Activated T-helper 1 cell treated with anti-CD3 and anti-CD28 coated beads, Interleukin-12 subunit alpha, Interleukin-12 subunit beta, Interleukin-2, Interleukin-4 antibody, amounts not matched to agents 30 ng/mL and 10 ng/mL and 1 ng/mL, durations not matched to agents 14 hours and 24 hours and 36 hours (primary cell): Measurements from ENCODE around the gene CIBAR2. TPM values are rescaled to one million over a fixed set of nuclear protein-coding genes. Genes with fewer than 3 reads are reported as not detected.

Experiments used
- DNase-seq: peaks from one replicate; pipeline ENCODE4 v3.0.0; 2021; ENCODE audit warnings: low spot score
- H3K27ac Mint-ChIP-seq: one replicate; pipeline ENCODE4 v1.8.0; 2021; ENCODE audit warnings: mild to moderate bottlenecking, mixed read lengths
- H3K27me3 Mint-ChIP-seq: one replicate; pipeline ENCODE4 v1.8.0; 2022; ENCODE audit warnings: mild to moderate bottlenecking, moderate library complexity, mixed read lengths; ENCODE audit not compliant: insufficient read depth
- H3K36me3 Mint-ChIP-seq: one replicate; pipeline ENCODE4 v1.8.0; 2021; ENCODE audit warnings: low read depth, mixed read lengths
- H3K4me1 Mint-ChIP-seq: one replicate; pipeline ENCODE4 v1.8.0; 2021; ENCODE audit warnings: low read depth, mixed read lengths
- H3K4me3 Mint-ChIP-seq: one replicate; pipeline ENCODE4 v1.8.0; 2021; ENCODE audit warnings: mild to moderate bottlenecking, moderate library complexity, mixed read lengths
- H3K9me3 Mint-ChIP-seq: one replicate; pipeline ENCODE4 v1.8.0; 2021; ENCODE audit warnings: mixed read lengths
- intact Hi-C: fragments of 100-400 bp; cut with micrococcal nuclease; formaldehyde crosslinking; loops from one replicate; pipeline ENCODE4 v1.15.1; 2024
- total RNA-seq: library from RNA; stranded (reverse); gene quantifications from 2 replicates; pipeline ENCODE4 v1.2.3, GENCODE V29; 2022

The CIBAR2 gene
- total RNA-seq, 1 donor from 2014 or later: not detected

DNA sequence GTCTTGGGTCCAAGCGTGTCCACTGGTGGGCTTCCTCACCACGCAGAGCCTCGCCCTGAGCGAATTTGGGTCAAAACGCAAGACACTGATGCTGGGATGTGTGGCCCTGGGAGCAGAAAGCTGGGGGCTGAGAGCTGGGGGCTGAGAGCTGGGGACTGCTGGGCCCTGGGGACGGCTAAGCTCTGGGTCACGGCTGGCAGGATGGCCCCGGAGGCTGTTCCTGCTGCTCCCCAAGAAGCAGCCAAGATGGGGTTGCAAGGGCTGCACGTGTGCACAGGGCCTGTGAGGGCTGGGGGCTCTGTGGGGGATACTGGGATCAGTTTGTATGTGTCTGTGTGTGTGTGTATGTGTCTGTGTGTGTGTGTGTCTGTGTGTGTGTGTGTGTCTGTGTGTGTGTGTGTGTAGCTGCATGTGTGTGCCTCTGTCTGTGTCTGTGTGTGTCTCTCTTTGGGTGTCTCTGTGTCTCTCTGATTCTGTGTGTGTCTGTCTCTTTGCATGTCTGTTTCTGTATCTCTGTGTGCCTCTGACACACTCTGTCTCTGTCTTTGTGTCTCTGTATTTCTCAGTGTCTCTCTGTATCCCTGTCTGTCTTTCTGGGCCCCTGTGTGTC is 38.2 kb upstream of the CIBAR2 start:
- no peak for DNase-seq
- intact Hi-C loops: no loop called here
- no peaks in the 10 kb centered on the region for H3K4me1 Mint-ChIP-seq
- no peak overlapping the region for H3K27ac Mint-ChIP-seq
- no peak overlapping the region for H3K4me3 Mint-ChIP-seq
- no peaks in the 10 kb centered on the region for H3K9me3 Mint-ChIP-seq
- no peaks in the 10 kb centered on the region for H3K36me3 Mint-ChIP-seq
- H3K27me3 Mint-ChIP-seq: peaks cover 2% of the 10 kb centered on the region

- Mint-ChIP-seq H3K27me3 (no peaks in the 10 kb centered on the region), H3K36me3 (no peaks in the 10 kb centered on the region), H3K4me3 (no peak overlapping the region), H3K4me1 (no peaks in the 10 kb centered on the region), H3K9me3 (no peaks in the 10 kb centered on the region), H3K27ac (no peak overlapping the region)
- no peak for DNase-seq
- intact Hi-C loops: no loop called here
Observed at GRCh38 chr16:85149776-85150175, 37.5 kb upstream of the CIBAR2 start.

DNA sequence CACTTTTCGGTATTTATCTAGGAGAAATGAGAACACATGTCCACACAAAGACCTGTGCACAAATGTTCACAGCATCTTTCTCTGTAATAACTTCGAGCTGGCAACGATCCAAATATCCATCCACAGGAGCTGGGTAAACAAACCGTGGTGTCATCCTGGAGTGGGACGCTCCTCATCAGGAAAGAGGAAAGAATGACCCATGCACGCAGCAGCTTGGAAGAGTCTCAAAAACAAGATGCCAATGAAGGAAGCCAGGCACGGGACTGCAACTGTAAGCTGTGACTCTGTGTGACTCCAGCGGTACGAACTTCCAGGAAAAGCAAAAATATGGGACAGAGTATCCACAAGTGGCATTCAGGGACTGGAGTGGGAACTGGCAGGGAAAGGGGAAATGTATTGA is 36.7 kb upstream of the CIBAR2 start:
- Mint-ChIP-seq H3K27ac (no peak overlapping the region), H3K36me3 (no peaks in the 10 kb centered on the region), H3K27me3 (no peaks in the 10 kb centered on the region), H3K9me3 (no peaks in the 10 kb centered on the region), H3K4me3 (no peak overlapping the region), H3K4me1 (no peaks in the 10 kb centered on the region)
- DNase-seq: no peak
- intact Hi-C loops: no loop called here

- Mint-ChIP-seq H3K36me3 (no peaks in the 10 kb centered on the region), H3K27me3 (no peaks in the 10 kb centered on the region), H3K4me3 (no peak overlapping the region), H3K4me1 (no peaks in the 10 kb centered on the region), H3K9me3 (no peaks in the 10 kb centered on the region), H3K27ac (no peak overlapping the region)
- no peak for DNase-seq
- intact Hi-C loops: no loop called here
Observed at GRCh38 chr16:85146922-85147651, 34.8 kb upstream of the CIBAR2 start.

DNA sequence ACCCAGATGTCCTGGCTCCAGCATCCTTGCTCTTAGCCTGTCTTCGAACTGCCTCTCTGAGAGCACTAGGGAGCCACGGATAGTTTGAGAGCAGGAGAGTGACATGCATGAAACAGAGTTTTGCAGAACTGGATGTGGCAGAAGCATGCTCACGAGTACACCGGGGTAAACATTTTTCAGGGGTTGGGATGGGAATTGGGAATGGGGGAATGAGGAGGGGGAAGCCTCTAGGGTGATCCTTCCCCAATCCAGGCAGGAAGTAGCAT is 34.2 kb upstream of the CIBAR2 start:
- Mint-ChIP-seq H3K9me3 (no peaks in the 10 kb centered on the region), H3K27me3 (no peaks in the 10 kb centered on the region), H3K36me3 (no peaks in the 10 kb centered on the region), H3K4me1 (no peaks in the 10 kb centered on the region), H3K4me3 (no peak overlapping the region), H3K27ac (no peak overlapping the region)
- intact Hi-C loops: no loop called here
- DNase-seq: no peak

GRCh38 chr16:85145734-85146531 is 33.7 kb upstream of the CIBAR2 start:
- no peak for DNase-seq
- intact Hi-C loops: no loop called here
- H3K4me1 Mint-ChIP-seq: no peaks in the 10 kb centered on the region
- H3K36me3 Mint-ChIP-seq: no peaks in the 10 kb centered on the region
- no peak overlapping the region for H3K27ac Mint-ChIP-seq
- H3K4me3 Mint-ChIP-seq: no peak overlapping the region
- H3K27me3 Mint-ChIP-seq: no peaks in the 10 kb centered on the region
- H3K9me3 Mint-ChIP-seq: no peaks in the 10 kb centered on the region

DNA sequence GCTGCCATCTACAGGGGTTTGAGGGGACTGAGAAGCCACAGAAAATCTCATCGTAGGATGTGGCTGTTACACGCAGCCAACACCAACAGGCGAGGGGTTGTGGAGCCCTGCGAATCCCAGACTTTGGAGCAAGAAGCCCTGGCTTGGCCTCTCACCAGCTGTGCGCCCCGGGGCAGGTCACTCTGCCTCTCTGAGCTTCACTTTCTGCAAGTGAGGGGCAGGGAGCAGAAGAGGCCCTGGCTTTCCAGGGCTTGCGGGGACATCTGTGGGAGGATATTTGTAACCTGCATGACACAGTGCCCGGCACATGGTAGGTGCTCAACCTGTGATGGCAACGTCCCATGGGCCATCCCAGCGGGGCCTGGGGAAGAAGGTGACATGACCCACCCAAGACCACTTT is 32.9 kb upstream of the CIBAR2 start:
- Mint-ChIP-seq H3K36me3 (no peaks in the 10 kb centered on the region), H3K4me1 (no peaks in the 10 kb centered on the region), H3K27me3 (no peaks in the 10 kb centered on the region), H3K27ac (no peak overlapping the region), H3K9me3 (no peaks in the 10 kb centered on the region), H3K4me3 (no peak overlapping the region)
- intact Hi-C loops: no loop called here
- DNase-seq: no peak

GRCh38 chr16:85144026-85144915 is 32.0 kb upstream of the CIBAR2 start:
- no peaks in the 10 kb centered on the region for H3K9me3 Mint-ChIP-seq
- no peaks in the 10 kb centered on the region for H3K27me3 Mint-ChIP-seq
- no peaks in the 10 kb centered on the region for H3K36me3 Mint-ChIP-seq
- intact Hi-C loops: no loop called here
- DNase-seq: no peak
- H3K4me1 Mint-ChIP-seq: no peaks in the 10 kb centered on the region
- H3K4me3 Mint-ChIP-seq: no peak overlapping the region
- no peak overlapping the region for H3K27ac Mint-ChIP-seq

GRCh38 chr16:85142771-85143211 is 30.5 kb upstream of the CIBAR2 start:
- H3K27me3 Mint-ChIP-seq: peaks cover 9% of the 10 kb centered on the region
- no peaks in the 10 kb centered on the region for H3K9me3 Mint-ChIP-seq
- no peak overlapping the region for H3K27ac Mint-ChIP-seq

GRCh38 chr16:85142129-85142513 is 29.8 kb upstream of the CIBAR2 start:
- H3K4me1 Mint-ChIP-seq: no peaks in the 10 kb centered on the region
- no peaks in the 10 kb centered on the region for H3K9me3 Mint-ChIP-seq
- DNase-seq: no peak
- no peaks in the 10 kb centered on the region for H3K36me3 Mint-ChIP-seq
- intact Hi-C loops: no loop called here
- no peak overlapping the region for H3K4me3 Mint-ChIP-seq
- H3K27ac Mint-ChIP-seq: no peak overlapping the region
- peaks cover 11% of the 10 kb centered on the region for H3K27me3 Mint-ChIP-seq

More at GRCh38 chr16:85142771-85143211, 30.5 kb upstream of the CIBAR2 start:
- Mint-ChIP-seq H3K4me3 (no peak overlapping the region), H3K36me3 (no peaks in the 10 kb centered on the region), H3K4me1 (no peaks in the 10 kb centered on the region)
- intact Hi-C loops: no loop called here
- no peak for DNase-seq

DNA sequence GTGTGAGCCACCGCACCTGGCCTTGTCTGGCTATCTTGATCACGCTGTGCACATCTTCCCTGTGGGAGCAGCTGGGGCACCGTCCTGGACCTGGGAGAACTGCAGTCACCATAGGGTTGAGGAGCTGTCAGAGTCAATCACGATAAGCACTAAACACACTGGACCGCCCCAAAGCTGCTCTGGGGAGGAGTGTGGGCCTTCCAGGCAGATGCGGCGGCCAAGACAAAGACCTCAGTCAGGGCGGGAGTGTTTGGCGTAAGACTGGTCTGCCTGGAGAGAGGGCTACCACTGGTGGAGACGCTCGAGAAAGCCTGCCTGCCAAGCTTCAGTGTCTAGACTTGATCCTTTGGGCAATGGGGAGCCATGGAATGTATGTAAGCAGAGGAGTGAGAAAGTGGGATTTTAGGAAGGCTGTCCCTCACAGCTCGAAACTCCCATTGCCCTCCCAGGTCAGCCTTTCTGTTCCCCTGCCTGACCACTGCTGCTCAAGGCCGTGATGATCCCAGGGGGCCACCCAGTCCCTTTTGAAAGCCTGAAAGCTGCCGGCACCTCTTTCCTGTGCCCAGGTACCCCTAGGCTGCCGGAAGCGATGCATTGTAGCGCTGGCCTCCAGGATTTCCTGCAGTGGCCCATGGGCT is 29.3 kb upstream of the CIBAR2 start:
- H3K9me3 Mint-ChIP-seq: no peaks in the 10 kb centered on the region
- H3K27me3 Mint-ChIP-seq: peaks cover 15% of the 10 kb centered on the region
- H3K27ac Mint-ChIP-seq: no peak overlapping the region
- DNase-seq: no peak
- H3K36me3 Mint-ChIP-seq: no peaks in the 10 kb centered on the region
- intact Hi-C loops: no loop called here
- H3K4me1 Mint-ChIP-seq: no peaks in the 10 kb centered on the region
- H3K4me3 Mint-ChIP-seq: no peak overlapping the region

DNA sequence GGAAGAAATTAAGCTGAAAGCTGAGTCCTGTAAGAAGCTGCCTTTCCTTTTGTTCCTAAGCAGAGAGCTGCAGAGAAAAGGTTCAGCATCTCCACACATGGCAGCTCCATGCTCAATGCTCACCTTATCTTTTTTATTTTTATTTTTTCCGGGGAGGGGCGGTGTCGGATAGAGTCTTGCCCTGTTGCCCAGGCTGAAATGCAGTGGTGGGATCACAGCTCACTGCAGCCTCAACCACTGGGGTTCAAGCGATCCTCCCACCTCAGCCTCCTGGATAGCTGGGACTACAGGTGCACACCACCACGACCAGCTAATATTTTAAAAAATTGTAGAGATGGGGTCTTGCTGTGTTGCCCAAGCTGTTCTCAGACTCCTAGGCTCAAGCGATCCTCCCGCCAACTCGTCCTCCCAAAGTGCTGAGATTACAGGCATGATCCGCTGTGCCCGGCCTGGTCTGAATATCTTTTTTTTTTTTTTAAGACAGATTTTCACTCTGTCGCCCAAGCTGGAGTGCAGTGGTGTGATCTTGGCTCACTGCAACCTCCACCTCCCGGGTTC is 28.3 kb upstream of the CIBAR2 start:
- H3K27me3 Mint-ChIP-seq: peaks cover 22% of the 10 kb centered on the region
- H3K27ac Mint-ChIP-seq: no peak overlapping the region
- no peaks in the 10 kb centered on the region for H3K36me3 Mint-ChIP-seq
- DNase-seq: no peak
- H3K9me3 Mint-ChIP-seq: no peaks in the 10 kb centered on the region
- no peaks in the 10 kb centered on the region for H3K4me1 Mint-ChIP-seq
- intact Hi-C loops: no loop called here
- no peak overlapping the region for H3K4me3 Mint-ChIP-seq
